ENCODE results near the gene ASB17. TPM values are rescaled to one million over a fixed set of nuclear protein-coding genes. Genes with fewer than 3 reads are reported as not detected.

The ASB17 gene, protein sequence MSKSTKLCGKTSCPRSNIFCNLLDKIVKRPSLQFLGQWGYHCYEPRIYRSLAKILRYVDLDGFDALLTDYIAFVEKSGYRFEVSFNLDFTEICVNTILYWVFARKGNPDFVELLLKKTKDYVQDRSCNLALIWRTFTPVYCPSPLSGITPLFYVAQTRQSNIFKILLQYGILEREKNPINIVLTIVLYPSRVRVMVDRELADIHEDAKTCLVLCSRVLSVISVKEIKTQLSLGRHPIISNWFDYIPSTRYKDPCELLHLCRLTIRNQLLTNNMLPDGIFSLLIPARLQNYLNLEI
- total RNA-seq, result not detected in 2 replicates

GRCh38 chr1:75932304-75932703, at the start of gene ASB17:
TSS of gene ASB17 (minus strand) at chr1:75932404. CDS start at chr1:75932291, 113 bp downstream.

Other genes with a start within 250 kb of the ASB17 start
- gene ACADM, start 207.7 kb downstream of the ASB17 start, total RNA-seq, result 18.1 and 21.5 TPM in 2 replicates
- 48.8 and 60.9 TPM in 2 replicates for gene RABGGTB, start 146.1 kb downstream of the ASB17 start, total RNA-seq
- not detected in 2 replicates for gene MSH4, start 135.5 kb downstream of the ASB17 start, total RNA-seq
- 1.5 and 3.6 TPM in 2 replicates for gene ST6GALNAC3, start 142.3 kb upstream of the ASB17 start, total RNA-seq